ENCODE data around the gene EXOC3L2. TPM values are rescaled to one million over a fixed set of nuclear protein-coding genes. Genes with fewer than 3 reads are reported as not detected.
A peak's percentile ranks its signal among the peaks of the same experiment; 100 is the strongest.

EXOC3L2 gene
- total RNA-seq (1 to 10 TPM; 3.2 to 3.3 TPM), polyA plus RNA-seq (ENCODE audit: insufficient read length in 6 of 6) (1 to 10 TPM in 3 of 6 donors, under 1 TPM in 3; 0.85 to 2.4 (median 1.1) TPM)
- long read RNA-seq, donor 1, partial matches to known transcripts, result 57 of 57 reads
- long read RNA-seq, donor 1, other reads (novel, unspliced or antisense), result 0 of 57 reads
- long read RNA-seq, donor 2, partial matches to known transcripts, result 0 of 1 reads
- long read RNA-seq, donor 2, other reads (novel, unspliced or antisense), result 0 of 1 reads
- long read RNA-seq, donor 3, result 0 reads
- long read RNA-seq, donor 4, result 0 reads
- long read RNA-seq, donor 5, partial matches to known transcripts, result 0 of 1 reads
- long read RNA-seq, donor 5, other reads (novel, unspliced or antisense), result 0 of 1 reads
- long read RNA-seq, donor 6, result 0 reads
- long read RNA-seq, donor 7, result 0 reads
- long read RNA-seq, donor 8, result 0 reads
- long read RNA-seq, donor 9, result 0 reads
- long read RNA-seq, donor 10, result 0 reads
- long read RNA-seq, donor 11, result 0 reads
- long read RNA-seq, donor 12, partial matches to known transcripts, result 0 of 2 reads
- long read RNA-seq, donor 12, other reads (novel, unspliced or antisense), result 0 of 2 reads

- H3K36me3 ChIP-seq, result no peaks in the 10 kb centered on the region
- peaks cover 2 to 11% of the 10 kb centered on the region in 2 donors for H3K4me1 ChIP-seq
- peak within 1 kb of the TSS; percentile 33 to 41 for H3K27ac ChIP-seq
- H3K27me3 ChIP-seq, result no peaks in the 10 kb centered on the region
- ATAC-seq (no peak), DNase-seq (no peak)
- intact Hi-C loops (cut with DNase I), result loop anchor here in 1 of 2 donors (5.0 kb wide), 1 partner anchor 43 kb away; no protein-coding TSS in a partner anchor
- H3K4me3 ChIP-seq, result peak within 1 kb of the TSS in 1 of 2 donors; percentile 21
- H3K9me3 ChIP-seq, result no peaks in the 10 kb centered on the region
- no peak for TF ChIP-seq CTCF (IDR thresholded peaks at IDR 0.05)
These were observed at the start of gene EXOC3L2 for GRCh38 chr19:45245334-45245787. EXOC3L2 (minus strand) TSS chr19:45245407; CDS start chr19:45239045, 6,362 bp downstream.

- H3K9me3 ChIP-seq, result no peaks in the 10 kb centered on the region
- no peak overlapping the region for H3K27ac ChIP-seq
- H3K36me3 ChIP-seq, result peaks cover 0 to 73% of the 10 kb centered on the region in 2 donors
- intact Hi-C loops (cut with DNase I), result no loop called here
- DNase-seq, result peak in 1 of 4 donors; percentile 26
- H3K27me3 ChIP-seq, result no peaks in the 10 kb centered on the region
- H3K4me3 ChIP-seq, result no peak overlapping the region
- TF ChIP-seq CTCF (IDR thresholded peaks at IDR 0.05), result no peak
- no peak for ATAC-seq
- H3K4me1 ChIP-seq, result no peaks in the 10 kb centered on the region
These were observed 49.3 kb upstream of the EXOC3L2 start for GRCh38 chr19:45294291-45295029.

GRCh38 chr19:45293682-45294081 lies 48.5 kb upstream of the EXOC3L2 start:
- Histone ChIP-seq H3K4me3 (no peak overlapping the region), H3K27ac (no peak overlapping the region), H3K36me3 (peaks cover 0 to 72% of the 10 kb centered on the region in 2 donors), H3K9me3 (no peaks in the 10 kb centered on the region), H3K27me3 (no peaks in the 10 kb centered on the region), H3K4me1 (no peaks in the 10 kb centered on the region)
- ATAC-seq (no peak), DNase-seq (no peak)
- intact Hi-C loops (cut with DNase I), result no loop called here
- TF ChIP-seq CTCF (IDR thresholded peaks at IDR 0.05), result no peak

- no peaks in the 10 kb centered on the region for H3K9me3 ChIP-seq
- H3K27me3 ChIP-seq, result no peaks in the 10 kb centered on the region
- no peak overlapping the region for H3K27ac ChIP-seq
- H3K36me3 ChIP-seq, result peaks cover 0 to 77% of the 10 kb centered on the region in 2 donors
- no peaks in the 10 kb centered on the region for H3K4me1 ChIP-seq
- no peak overlapping the region for H3K4me3 ChIP-seq
- intact Hi-C loops (cut with DNase I), result no loop called here
- ATAC-seq, result no peak
- no peak for TF ChIP-seq CTCF (IDR thresholded peaks at IDR 0.05)
- no peak for DNase-seq
These were observed 46.6 kb upstream of the EXOC3L2 start for GRCh38 chr19:45291834-45292233.

All from left lung (tissue), 14 donors.